Effector memory CD4-positive, alpha-beta T cell (primary cell): ENCODE results near the gene REEP6.

Experiments
- DNase-seq, 3 donors: peaks; one replicate each; pipeline ENCODE4 v3.0.0-alpha.2; 2020
- H3K27ac ChIP-seq: 2 replicates; pipeline ENCODE4 v1.7.0; 2013; ENCODE audit warnings: mild to moderate bottlenecking, low read length, moderate library complexity; ENCODE audit not compliant: insufficient read depth, poor library complexity, severe bottlenecking
- H3K27me3 ChIP-seq: replicated peaks from 2 replicates; pipeline ENCODE4 v1.7.0; 2013; ENCODE audit warnings: mild to moderate bottlenecking, low read length; ENCODE audit not compliant: insufficient read depth, control insufficient read depth, poor library complexity, severe bottlenecking
- H3K36me3 ChIP-seq: 2 replicates; pipeline ENCODE4 v1.7.0; 2013; ENCODE audit warnings: mild to moderate bottlenecking, low read length, moderate library complexity; ENCODE audit not compliant: control insufficient read depth, insufficient read depth
- H3K4me1 ChIP-seq: 2 replicates; pipeline ENCODE4 v1.7.0; 2013; ENCODE audit warnings: low read length, mild to moderate bottlenecking; ENCODE audit not compliant: control insufficient read depth, insufficient read depth, poor library complexity, severe bottlenecking
- H3K4me3 ChIP-seq: 2 replicates; pipeline ENCODE4 v1.7.0; 2013; ENCODE audit warnings: low read length, low read depth, mild to moderate bottlenecking; ENCODE audit not compliant: insufficient read depth, poor library complexity, severe bottlenecking
- H3K9me3 ChIP-seq: 2 replicates; pipeline ENCODE4 v1.7.0; 2013; ENCODE audit warnings: mild to moderate bottlenecking, low read length, moderate library complexity; ENCODE audit not compliant: control insufficient read depth

REEP6 gene

GRCh38 chr19:1502433-1503088 is 11.6 kb downstream of the REEP6 start:
- H3K36me3 ChIP-seq = no peaks in the 10 kb centered on the region
- H3K4me1 ChIP-seq = peaks cover 7% of the 10 kb centered on the region
- peaks cover 5% of the 10 kb centered on the region for H3K27me3 ChIP-seq
- DNase-seq = no peak
- no peaks in the 10 kb centered on the region for H3K9me3 ChIP-seq
- H3K4me3 ChIP-seq = no peak overlapping the region
- no peak overlapping the region for H3K27ac ChIP-seq

GRCh38 chr19:1503089-1503924 is 12.3 kb downstream of the REEP6 start:
- no peak overlapping the region for H3K27ac ChIP-seq
- peaks cover 5% of the 10 kb centered on the region for H3K27me3 ChIP-seq

GRCh38 chr19:1503925-1504773 is 13.2 kb downstream of the REEP6 start:
- no peak overlapping the region for H3K27ac ChIP-seq
- no peaks in the 10 kb centered on the region for H3K9me3 ChIP-seq
- H3K4me3 ChIP-seq = no peak overlapping the region
- H3K4me1 ChIP-seq = peaks cover 7% of the 10 kb centered on the region
- DNase-seq = no peak
- peaks cover 5% of the 10 kb centered on the region for H3K27me3 ChIP-seq
- no peaks in the 10 kb centered on the region for H3K36me3 ChIP-seq

More at GRCh38 chr19:1503089-1503924, 12.3 kb downstream of the REEP6 start:
- Histone ChIP-seq H3K4me3 (peak overlapping the region; percentile 9), H3K4me1 (peaks cover 7% of the 10 kb centered on the region), H3K36me3 (no peaks in the 10 kb centered on the region), H3K9me3 (no peaks in the 10 kb centered on the region)
- peak in 2 of 3 donors; percentile 24 to 51 for DNase-seq

- Histone ChIP-seq H3K4me1 (peaks cover 7% of the 10 kb centered on the region), H3K4me3 (no peak overlapping the region), H3K27me3 (peaks cover 5% of the 10 kb centered on the region), H3K36me3 (no peaks in the 10 kb centered on the region), H3K9me3 (no peaks in the 10 kb centered on the region), H3K27ac (no peak overlapping the region)
- DNase-seq = no peak
These were observed 14.0 kb downstream of the REEP6 start for GRCh38 chr19:1505012-1505411.

GRCh38 chr19:1505991-1506881 is 15.3 kb downstream of the REEP6 start:
- no peaks in the 10 kb centered on the region for H3K9me3 ChIP-seq
- no peak for DNase-seq
- peaks cover 5% of the 10 kb centered on the region for H3K27me3 ChIP-seq
- no peaks in the 10 kb centered on the region for H3K36me3 ChIP-seq
- peaks cover 7% of the 10 kb centered on the region for H3K4me1 ChIP-seq
- H3K27ac ChIP-seq = no peak overlapping the region
- no peak overlapping the region for H3K4me3 ChIP-seq

GRCh38 chr19:1507192-1507660 is 16.2 kb downstream of the REEP6 start:
- no peaks in the 10 kb centered on the region for H3K36me3 ChIP-seq
- peak overlapping the region; percentile 29 for H3K27ac ChIP-seq
- no peak for DNase-seq
- H3K4me3 ChIP-seq = peak overlapping the region; percentile 14
- H3K9me3 ChIP-seq = no peaks in the 10 kb centered on the region
- H3K27me3 ChIP-seq = peaks cover 5% of the 10 kb centered on the region
- peaks cover 7% of the 10 kb centered on the region for H3K4me1 ChIP-seq

- no peaks in the 10 kb centered on the region for H3K36me3 ChIP-seq
- peak overlapping the region; percentile 14 for H3K4me3 ChIP-seq
- H3K27ac ChIP-seq = peak overlapping the region; percentile 29
- peak; percentile 84 to 86 (median 86) for DNase-seq
- H3K4me1 ChIP-seq = peaks cover 7% of the 10 kb centered on the region
- H3K9me3 ChIP-seq = no peaks in the 10 kb centered on the region
- peaks cover 5% of the 10 kb centered on the region for H3K27me3 ChIP-seq
These were observed 17.0 kb downstream of the REEP6 start for GRCh38 chr19:1507763-1508506.

GRCh38 chr19:1508507-1508856 is 17.5 kb downstream of the REEP6 start:
- no peak overlapping the region for H3K27ac ChIP-seq
- H3K4me1 ChIP-seq = peaks cover 11% of the 10 kb centered on the region
- no peaks in the 10 kb centered on the region for H3K36me3 ChIP-seq
- H3K27me3 ChIP-seq = no peaks in the 10 kb centered on the region
- H3K9me3 ChIP-seq = no peaks in the 10 kb centered on the region
- H3K4me3 ChIP-seq = no peak overlapping the region
- no peak for DNase-seq
